ENCODE measurements around the gene PTGS2.
"Not testable (repeated sequence)": the region's sequence is repeated elsewhere in the genome, so short reads cannot be mapped to it uniquely, and the experiment has no call there.

The PTGS2 gene

GRCh38 chr1:186664217-186664616, 16.0 kb downstream of the PTGS2 start:
- H3K9me3 ChIP-seq (ENCODE audit: control insufficient read depth in 1 of 2, low read length in 2 of 2); H3K4me1 ChIP-seq (ENCODE audit: control insufficient read depth in 1 of 2, insufficient read depth in 2 of 2, low read length in 2 of 2); H3K36me3 ChIP-seq (ENCODE audit: control insufficient read depth in 1 of 2, insufficient read depth in 2 of 2, low read length in 2 of 2); H3K27ac ChIP-seq (ENCODE audit: low read length); H3K27me3 ChIP-seq (ENCODE audit: low read depth, low read length); H3K4me3 ChIP-seq (ENCODE audit: low read depth in 1 of 2, low read length in 2 of 2): not testable (repeated sequence)

- Histone ChIP-seq H3K9me3 (ENCODE audit: control insufficient read depth in 1 of 2, low read length in 2 of 2) (no peaks in the 10 kb centered on the region), H3K4me3 (ENCODE audit: low read depth in 1 of 2, low read length in 2 of 2) (no peak overlapping the region), H3K4me1 (ENCODE audit: control insufficient read depth in 1 of 2, insufficient read depth in 2 of 2, low read length in 2 of 2) (no peaks in the 10 kb centered on the region), H3K27me3 (ENCODE audit: low read depth, low read length) (no peaks in the 10 kb centered on the region), H3K36me3 (ENCODE audit: control insufficient read depth in 1 of 2, insufficient read depth in 2 of 2, low read length in 2 of 2) (no peaks in the 10 kb centered on the region), H3K27ac (ENCODE audit: low read length) (no peak overlapping the region)
These were observed 17.5 kb downstream of the PTGS2 start for GRCh38 chr1:186662752-186663151.

GRCh38 chr1:186659890-186660341, 20.3 kb downstream of the PTGS2 start:
- H3K9me3 ChIP-seq (ENCODE audit: control insufficient read depth in 1 of 2, low read length in 2 of 2) = no peaks in the 10 kb centered on the region
- no peaks in the 10 kb centered on the region for H3K27me3 ChIP-seq (ENCODE audit: low read depth, low read length)
- H3K4me1 ChIP-seq (ENCODE audit: control insufficient read depth in 1 of 2, insufficient read depth in 2 of 2, low read length in 2 of 2) = no peaks in the 10 kb centered on the region
- no peak overlapping the region for H3K4me3 ChIP-seq (ENCODE audit: low read depth in 1 of 2, low read length in 2 of 2)
- H3K27ac ChIP-seq (ENCODE audit: low read length) = no peak overlapping the region
- no peaks in the 10 kb centered on the region for H3K36me3 ChIP-seq (ENCODE audit: control insufficient read depth in 1 of 2, insufficient read depth in 2 of 2, low read length in 2 of 2)

GRCh38 chr1:186658999-186659398, 21.2 kb downstream of the PTGS2 start:
- no peaks in the 10 kb centered on the region for H3K9me3 ChIP-seq (ENCODE audit: control insufficient read depth in 1 of 2, low read length in 2 of 2)
- H3K36me3 ChIP-seq (ENCODE audit: control insufficient read depth in 1 of 2, insufficient read depth in 2 of 2, low read length in 2 of 2) = no peaks in the 10 kb centered on the region
- H3K27ac ChIP-seq (ENCODE audit: low read length) = no peak overlapping the region
- no peaks in the 10 kb centered on the region for H3K4me1 ChIP-seq (ENCODE audit: control insufficient read depth in 1 of 2, insufficient read depth in 2 of 2, low read length in 2 of 2)
- no peaks in the 10 kb centered on the region for H3K27me3 ChIP-seq (ENCODE audit: low read depth, low read length)
- no peak overlapping the region for H3K4me3 ChIP-seq (ENCODE audit: low read depth in 1 of 2, low read length in 2 of 2)

GRCh38 chr1:186657481-186657880, 22.7 kb downstream of the PTGS2 start:
- Histone ChIP-seq H3K27me3 (ENCODE audit: low read depth, low read length) (no peaks in the 10 kb centered on the region), H3K36me3 (ENCODE audit: control insufficient read depth in 1 of 2, insufficient read depth in 2 of 2, low read length in 2 of 2) (no peaks in the 10 kb centered on the region), H3K9me3 (ENCODE audit: control insufficient read depth in 1 of 2, low read length in 2 of 2) (no peaks in the 10 kb centered on the region), H3K4me3 (ENCODE audit: low read depth in 1 of 2, low read length in 2 of 2) (no peak overlapping the region), H3K27ac (ENCODE audit: low read length) (no peak overlapping the region), H3K4me1 (ENCODE audit: control insufficient read depth in 1 of 2, insufficient read depth in 2 of 2, low read length in 2 of 2) (no peaks in the 10 kb centered on the region)

- Histone ChIP-seq H3K27ac (ENCODE audit: low read length) (no peak overlapping the region), H3K4me1 (ENCODE audit: control insufficient read depth in 1 of 2, insufficient read depth in 2 of 2, low read length in 2 of 2) (no peaks in the 10 kb centered on the region), H3K27me3 (ENCODE audit: low read depth, low read length) (no peaks in the 10 kb centered on the region), H3K4me3 (ENCODE audit: low read depth in 1 of 2, low read length in 2 of 2) (no peak overlapping the region), H3K9me3 (ENCODE audit: control insufficient read depth in 1 of 2, low read length in 2 of 2) (no peaks in the 10 kb centered on the region), H3K36me3 (ENCODE audit: control insufficient read depth in 1 of 2, insufficient read depth in 2 of 2, low read length in 2 of 2) (no peaks in the 10 kb centered on the region)
These were observed 24.3 kb downstream of the PTGS2 start for GRCh38 chr1:186655876-186656275.

- H3K4me1 ChIP-seq (ENCODE audit: control insufficient read depth in 1 of 2, insufficient read depth in 2 of 2, low read length in 2 of 2) = no peaks in the 10 kb centered on the region
- no peaks in the 10 kb centered on the region for H3K9me3 ChIP-seq (ENCODE audit: control insufficient read depth in 1 of 2, low read length in 2 of 2)
- no peak overlapping the region for H3K4me3 ChIP-seq (ENCODE audit: low read depth in 1 of 2, low read length in 2 of 2)
- H3K27ac ChIP-seq (ENCODE audit: low read length) = no peak overlapping the region
- H3K36me3 ChIP-seq (ENCODE audit: control insufficient read depth in 1 of 2, insufficient read depth in 2 of 2, low read length in 2 of 2) = no peaks in the 10 kb centered on the region
- H3K27me3 ChIP-seq (ENCODE audit: low read depth, low read length) = no peaks in the 10 kb centered on the region
These were observed 25.5 kb downstream of the PTGS2 start for GRCh38 chr1:186654741-186655140.

- H3K4me1 ChIP-seq (ENCODE audit: control insufficient read depth in 1 of 2, insufficient read depth in 2 of 2, low read length in 2 of 2) = peaks cover 0 to 7% of the 10 kb centered on the region in 2 donors
- H3K27me3 ChIP-seq (ENCODE audit: low read depth, low read length) = no peaks in the 10 kb centered on the region
- H3K9me3 ChIP-seq (ENCODE audit: control insufficient read depth in 1 of 2, low read length in 2 of 2) = no peaks in the 10 kb centered on the region
- no peaks in the 10 kb centered on the region for H3K36me3 ChIP-seq (ENCODE audit: control insufficient read depth in 1 of 2, insufficient read depth in 2 of 2, low read length in 2 of 2)
- H3K4me3 ChIP-seq (ENCODE audit: low read depth in 1 of 2, low read length in 2 of 2) = no peak overlapping the region
- no peak overlapping the region for H3K27ac ChIP-seq (ENCODE audit: low read length)
These were observed 26.9 kb downstream of the PTGS2 start for GRCh38 chr1:186653312-186653711.

GRCh38 chr1:186648613-186649012, 31.6 kb downstream of the PTGS2 start:
- no peak overlapping the region for H3K4me3 ChIP-seq (ENCODE audit: low read depth in 1 of 2, low read length in 2 of 2)
- H3K27ac ChIP-seq (ENCODE audit: low read length) = no peak overlapping the region
- no peaks in the 10 kb centered on the region for H3K36me3 ChIP-seq (ENCODE audit: control insufficient read depth in 1 of 2, insufficient read depth in 2 of 2, low read length in 2 of 2)
- H3K9me3 ChIP-seq (ENCODE audit: control insufficient read depth in 1 of 2, low read length in 2 of 2) = no peaks in the 10 kb centered on the region
- H3K4me1 ChIP-seq (ENCODE audit: control insufficient read depth in 1 of 2, insufficient read depth in 2 of 2, low read length in 2 of 2) = peaks cover 0 to 7% of the 10 kb centered on the region in 2 donors
- H3K27me3 ChIP-seq (ENCODE audit: low read depth, low read length) = no peaks in the 10 kb centered on the region

- not testable (repeated sequence) for H3K4me3 ChIP-seq (ENCODE audit: low read depth in 1 of 2, low read length in 2 of 2); H3K36me3 ChIP-seq (ENCODE audit: control insufficient read depth in 1 of 2, insufficient read depth in 2 of 2, low read length in 2 of 2); H3K27ac ChIP-seq (ENCODE audit: low read length); H3K9me3 ChIP-seq (ENCODE audit: control insufficient read depth in 1 of 2, low read length in 2 of 2); H3K27me3 ChIP-seq (ENCODE audit: low read depth, low read length); H3K4me1 ChIP-seq (ENCODE audit: control insufficient read depth in 1 of 2, insufficient read depth in 2 of 2, low read length in 2 of 2)
These were observed 32.2 kb downstream of the PTGS2 start for GRCh38 chr1:186647985-186648384.

GRCh38 chr1:186643614-186644013, 36.6 kb downstream of the PTGS2 start:
- H3K27ac ChIP-seq (ENCODE audit: low read length) = no peak overlapping the region
- H3K9me3 ChIP-seq (ENCODE audit: control insufficient read depth in 1 of 2, low read length in 2 of 2) = no peaks in the 10 kb centered on the region
- no peaks in the 10 kb centered on the region for H3K36me3 ChIP-seq (ENCODE audit: control insufficient read depth in 1 of 2, insufficient read depth in 2 of 2, low read length in 2 of 2)
- peaks cover 0 to 3% of the 10 kb centered on the region in 2 donors for H3K4me1 ChIP-seq (ENCODE audit: control insufficient read depth in 1 of 2, insufficient read depth in 2 of 2, low read length in 2 of 2)
- no peak overlapping the region for H3K4me3 ChIP-seq (ENCODE audit: low read depth in 1 of 2, low read length in 2 of 2)
- no peaks in the 10 kb centered on the region for H3K27me3 ChIP-seq (ENCODE audit: low read depth, low read length)

GRCh38 chr1:186637567-186637966, 42.7 kb downstream of the PTGS2 start:
- H3K27ac ChIP-seq (ENCODE audit: low read length); H3K4me1 ChIP-seq (ENCODE audit: control insufficient read depth in 1 of 2, insufficient read depth in 2 of 2, low read length in 2 of 2); H3K4me3 ChIP-seq (ENCODE audit: low read depth in 1 of 2, low read length in 2 of 2); H3K27me3 ChIP-seq (ENCODE audit: low read depth, low read length); H3K36me3 ChIP-seq (ENCODE audit: control insufficient read depth in 1 of 2, insufficient read depth in 2 of 2, low read length in 2 of 2); H3K9me3 ChIP-seq (ENCODE audit: control insufficient read depth in 1 of 2, low read length in 2 of 2): not testable (repeated sequence)

All from muscle layer of duodenum (tissue), 2 donors.